GM18951 (cell line): ENCODE measurements around the gene LRP5.
"Not testable (repeated sequence)": the region's sequence is repeated elsewhere in the genome, so short reads cannot be mapped to it uniquely, and the experiment has no call there.

Source experiments
- POLR2A ChIP-seq: IDR thresholded peaks from 4 replicates; pipeline ENCODE4 v1.6.1; 2011; ENCODE audit warnings: mild to moderate bottlenecking; ENCODE audit not compliant: insufficient read length, insufficient read depth; ENCODE audit errors: extremely low read depth
- in situ Hi-C: fragments of 300-500 bp; cut with MboI; formaldehyde crosslinking; loops from one replicate; pipeline ENCODE4 v1.12.0; 2022; ENCODE audit warnings: low sequenced_read_pairs, mixed read lengths, inconsistent platforms; ENCODE audit not compliant: unreplicated experiment

Gene LRP5

DNA sequence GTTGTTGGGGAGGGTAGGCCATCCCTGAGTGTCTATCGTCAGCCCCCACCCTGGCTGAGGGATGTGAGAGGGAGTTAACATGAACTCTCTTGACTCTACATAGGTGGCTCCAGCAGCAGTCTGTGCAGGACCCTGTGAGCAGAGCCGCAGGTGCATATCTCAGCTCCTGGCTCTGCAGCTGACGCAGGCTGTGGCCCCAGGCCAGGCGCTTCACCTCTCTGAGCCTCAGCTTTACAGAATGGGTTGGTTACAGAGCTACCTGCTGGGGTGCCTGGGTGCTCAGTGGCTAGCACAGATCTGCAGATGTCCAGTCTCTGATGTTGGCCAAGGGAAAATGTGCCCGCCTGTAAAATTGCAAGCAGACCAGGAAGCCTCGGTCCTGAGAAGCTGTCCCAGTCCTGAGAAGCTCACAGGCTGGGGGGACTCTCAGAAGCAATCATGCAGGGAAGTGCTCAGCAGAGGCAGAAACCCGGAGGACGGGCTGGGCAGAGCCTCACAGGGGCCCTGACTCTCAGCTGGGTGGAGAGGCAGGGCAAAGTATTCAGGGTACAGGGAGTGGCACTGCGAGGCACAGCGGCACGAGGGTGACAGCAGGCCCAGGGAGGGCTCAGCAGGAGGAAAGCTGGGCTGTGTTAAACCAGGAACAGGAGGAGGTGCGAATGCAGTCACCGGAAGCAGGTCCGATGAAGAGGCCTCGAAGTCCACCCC is 15.9 kb upstream of the LRP5 start:
- in situ Hi-C loops: no loop called here

DNA sequence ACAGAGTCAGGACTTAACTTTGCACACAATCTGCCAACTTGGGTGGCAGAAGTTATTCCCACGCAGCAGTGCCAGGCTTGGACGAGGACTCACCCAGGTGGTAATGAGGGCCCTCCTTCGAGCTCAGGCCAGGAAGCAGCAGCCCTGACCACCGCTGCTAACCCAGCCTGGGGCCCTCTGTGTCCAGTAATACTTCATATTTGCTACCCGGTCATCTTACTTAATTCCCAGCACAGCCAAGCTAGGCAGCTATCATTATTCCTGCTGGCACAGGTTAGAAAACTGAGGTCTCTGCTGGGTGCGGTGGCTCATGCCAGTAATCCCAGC is 15.4 kb upstream of the LRP5 start:
- in situ Hi-C loops: no loop called here
- TF ChIP-seq POLR2A: no peak

More for the DNA sequence above, 15.9 kb upstream of the LRP5 start:
- TF ChIP-seq POLR2A: no peak

DNA sequence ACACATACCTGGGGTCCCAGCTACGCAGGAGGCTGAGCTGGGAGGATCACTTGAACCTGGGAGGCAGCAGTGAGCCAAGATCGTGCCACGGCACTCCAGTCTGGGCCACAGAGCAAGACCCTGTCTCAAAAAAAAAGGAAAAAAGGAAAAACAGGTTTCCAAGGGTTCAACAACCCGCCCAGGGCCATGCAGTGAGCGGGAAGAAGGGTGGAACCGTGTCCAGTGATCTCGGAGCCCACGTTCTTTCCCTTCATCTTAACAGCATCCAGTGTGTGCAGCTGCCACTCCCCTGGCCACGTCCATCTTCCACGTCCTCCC is 14.9 kb upstream of the LRP5 start:
- in situ Hi-C loops: no loop called here
- no peak for TF ChIP-seq POLR2A

DNA sequence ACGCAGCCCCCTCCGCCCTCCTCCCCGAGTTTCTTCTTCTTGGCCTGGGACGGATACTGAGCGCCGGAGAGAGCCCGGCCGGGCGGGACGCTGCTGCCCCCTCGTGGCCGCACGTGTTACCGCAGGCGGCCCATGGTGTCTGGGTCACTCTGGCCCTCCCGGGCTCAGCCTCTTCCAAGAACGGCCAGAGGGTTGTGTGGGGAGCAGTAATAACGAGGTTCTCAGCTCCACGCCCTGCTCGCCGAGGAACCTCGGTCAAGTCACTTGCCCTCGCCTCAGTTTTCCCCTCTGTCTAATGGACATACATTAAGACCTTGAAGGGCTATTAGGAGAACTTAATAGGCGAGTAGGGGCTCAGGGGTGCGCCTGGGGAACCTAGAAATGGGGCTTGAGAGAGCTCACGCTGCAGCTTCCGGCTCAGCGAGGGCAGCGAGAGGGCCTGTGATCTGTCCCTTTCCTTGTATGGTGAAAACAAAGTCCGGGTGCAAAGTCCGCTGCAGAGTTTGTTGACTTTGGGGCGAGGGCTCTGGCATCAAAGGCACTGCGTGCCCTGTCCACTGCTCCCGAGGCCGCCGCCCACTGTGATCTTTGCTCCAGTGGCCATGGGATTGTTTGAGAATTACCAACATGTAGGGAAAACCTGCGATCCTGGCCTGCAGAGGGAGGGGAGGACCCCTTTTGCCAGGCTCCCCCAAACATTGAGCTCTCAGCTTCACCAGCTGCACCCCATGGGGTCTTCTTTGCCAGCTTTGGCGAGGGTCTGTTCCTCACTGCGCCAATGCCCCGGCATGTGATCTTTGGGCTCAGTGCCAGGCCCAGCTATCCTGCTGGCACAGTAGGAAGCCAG is 14.4 kb upstream of the LRP5 start:
- TF ChIP-seq POLR2A: no peak
- in situ Hi-C loops: no loop called here

DNA sequence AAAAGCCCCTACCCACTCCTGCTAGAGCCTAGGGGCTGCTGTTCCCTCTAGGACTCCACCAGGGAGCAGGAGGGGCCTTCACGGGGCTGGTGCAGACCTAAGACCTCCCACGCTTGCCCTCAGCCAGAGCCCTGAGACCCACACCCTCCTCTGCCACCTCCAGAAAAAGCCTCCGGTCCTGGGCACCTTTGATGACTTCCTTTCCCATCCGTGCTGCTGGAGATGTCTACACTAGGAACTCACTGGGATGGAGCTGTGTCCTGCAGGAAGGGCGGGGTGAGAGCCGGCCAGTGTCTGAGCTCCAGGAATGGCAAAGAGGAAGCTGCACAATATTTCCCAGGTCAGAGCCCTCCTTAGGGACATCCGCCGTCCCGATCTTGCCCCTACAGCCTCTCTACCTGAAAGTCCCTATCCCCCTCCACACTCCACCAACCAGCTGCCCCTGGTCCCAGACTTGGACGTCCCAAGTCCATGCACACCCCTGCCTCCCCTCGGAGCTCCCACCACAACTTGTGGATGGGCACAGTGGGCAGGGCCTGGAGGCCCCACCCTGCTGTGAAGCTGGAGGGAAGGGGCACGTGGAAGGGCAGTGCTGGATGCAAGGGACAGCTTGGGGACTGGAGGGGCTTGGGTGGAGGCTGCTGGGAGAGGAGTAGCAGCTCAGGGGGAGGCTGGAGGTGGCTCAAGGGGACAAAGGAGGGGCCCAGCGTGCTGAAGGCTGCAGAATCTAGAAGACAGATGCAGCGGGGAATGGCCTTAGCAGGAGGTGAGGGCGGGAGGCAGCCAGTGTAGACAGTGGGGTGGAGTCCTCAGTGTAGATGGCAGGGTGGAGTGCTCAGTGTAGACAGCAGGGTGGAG is 13.5 kb upstream of the LRP5 start:
- in situ Hi-C loops: no loop called here

DNA sequence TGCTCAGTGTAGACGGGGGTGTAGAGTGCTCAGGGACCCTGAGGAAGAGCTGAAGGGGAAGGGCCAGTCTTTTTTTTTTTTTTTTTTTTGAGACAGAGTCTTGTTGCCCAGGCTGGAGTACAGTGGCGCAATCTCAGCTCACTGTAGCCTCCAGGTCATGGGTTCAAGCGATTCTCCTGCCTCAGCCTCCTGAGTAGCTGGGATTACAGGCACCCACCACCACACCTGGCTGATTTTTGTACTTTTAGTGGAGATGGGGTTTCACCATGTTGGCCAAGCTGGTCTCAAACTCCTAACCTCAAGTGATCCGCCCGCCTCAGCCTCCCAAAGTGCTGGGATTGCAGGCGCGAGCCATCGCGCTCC is 12.9 kb upstream of the LRP5 start:
- in situ Hi-C loops: not testable (repeated sequence)

More for the DNA sequence above, 13.5 kb upstream of the LRP5 start:
- TF ChIP-seq POLR2A: no peak

DNA sequence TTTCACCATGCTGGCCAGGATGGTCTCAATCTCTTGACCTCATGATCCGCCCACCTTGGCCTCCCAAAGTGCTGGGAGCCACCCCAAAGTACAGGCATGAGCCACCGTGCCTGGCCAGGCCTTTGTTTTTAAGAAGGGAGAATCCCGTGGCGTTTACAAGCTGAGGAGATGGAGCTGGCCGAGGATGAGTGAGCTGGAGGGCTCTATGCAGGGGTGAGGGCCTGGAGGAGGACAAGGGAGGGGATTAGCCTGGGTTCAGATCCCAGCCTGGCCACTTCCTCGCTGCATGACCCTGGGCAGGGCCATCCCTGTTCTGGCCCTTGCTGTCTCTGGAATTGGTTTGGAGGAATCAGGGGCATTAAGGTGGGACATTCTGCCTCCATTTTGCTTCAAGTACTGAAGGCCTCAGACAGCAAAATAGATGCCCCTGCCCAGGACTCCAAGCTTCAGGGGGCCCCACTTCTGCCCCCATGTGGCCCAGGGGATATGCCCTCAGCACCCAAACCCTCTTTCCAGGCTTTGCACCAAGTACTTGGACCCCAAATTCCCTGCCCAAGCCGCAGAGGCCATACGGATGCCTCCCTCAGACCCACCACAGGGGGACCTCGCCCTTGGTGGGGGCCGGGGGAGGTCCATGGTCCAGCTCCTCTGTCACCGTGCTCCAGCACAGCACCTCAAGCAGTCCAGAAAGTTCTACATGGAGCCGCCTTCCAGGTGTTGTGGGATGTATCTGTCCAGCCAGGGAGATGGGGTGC is 12.1 kb upstream of the LRP5 start:
- no peak for TF ChIP-seq POLR2A
- in situ Hi-C loops: loop anchor here (5.0 kb wide), 2 partner anchors 43 to 82 kb away; no protein-coding TSS in a partner anchor

DNA sequence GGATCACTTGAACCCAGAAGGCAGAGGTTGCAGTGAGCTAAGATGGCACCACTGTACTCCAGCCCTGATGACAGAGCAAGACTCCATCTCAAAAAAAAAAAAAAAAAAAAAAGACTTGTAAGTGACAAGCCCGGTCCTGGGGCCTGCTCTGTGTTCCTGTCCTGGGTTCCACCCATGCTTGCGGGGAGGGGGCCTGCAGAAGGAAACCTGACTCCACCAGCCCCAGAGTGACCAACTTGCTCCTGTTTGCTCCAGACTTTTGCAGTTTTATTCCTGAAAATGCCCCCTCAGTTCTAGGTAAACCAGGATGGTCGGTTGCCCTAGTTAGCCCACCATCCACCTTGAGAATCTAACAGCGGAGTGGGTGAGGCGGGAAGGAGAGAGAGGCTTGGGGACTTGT is 10.1 kb upstream of the LRP5 start:
- in situ Hi-C loops: loop anchor here (5.0 kb wide), 2 partner anchors 45 to 80 kb away; no protein-coding TSS in a partner anchor
- TF ChIP-seq POLR2A: no peak

DNA sequence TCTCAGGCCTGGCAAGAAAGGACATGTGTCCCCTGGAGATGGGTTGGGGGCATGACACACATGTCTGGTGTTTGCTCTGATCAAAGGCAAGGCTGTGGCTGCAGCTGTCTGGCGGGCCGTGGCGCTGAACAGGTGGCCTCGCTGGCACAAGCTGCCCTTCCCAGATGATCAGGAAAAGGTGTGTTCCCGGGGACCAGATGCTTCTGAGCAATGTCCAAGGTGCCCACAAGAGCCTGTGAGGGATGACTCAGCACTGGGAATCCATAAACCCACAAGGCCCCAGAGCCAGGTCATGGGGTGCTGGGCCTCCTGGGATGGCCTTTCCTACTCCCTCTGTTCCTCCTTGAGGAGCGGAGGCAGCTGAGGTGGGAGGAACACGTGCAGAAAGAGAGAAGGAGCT is 9.7 kb upstream of the LRP5 start:
- in situ Hi-C loops: loop anchor here (5.0 kb wide), 2 partner anchors 45 to 80 kb away; no protein-coding TSS in a partner anchor
- TF ChIP-seq POLR2A: no peak

DNA sequence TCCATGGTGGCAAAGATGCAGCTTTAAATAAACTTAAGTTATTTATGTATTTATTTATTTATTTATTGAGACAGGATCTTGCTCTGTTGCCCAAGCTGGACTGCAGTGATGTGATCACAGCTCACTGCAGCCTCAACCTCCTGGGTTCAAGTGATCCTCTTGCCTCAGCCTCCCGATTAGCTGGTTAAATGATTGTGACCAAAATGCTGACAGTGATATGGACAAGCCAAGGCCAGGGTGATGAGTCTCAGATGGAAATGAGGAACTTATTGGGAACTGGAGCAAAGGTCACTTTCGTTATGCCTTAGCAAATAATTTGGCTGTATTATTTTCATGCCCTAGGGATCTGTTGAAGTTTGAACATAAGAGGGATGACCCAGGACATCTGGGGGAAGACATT is 9.3 kb upstream of the LRP5 start:
- no peak for TF ChIP-seq POLR2A
- in situ Hi-C loops: loop anchor here (5.0 kb wide), 2 partner anchors 46 to 79 kb away; no protein-coding TSS in a partner anchor

DNA sequence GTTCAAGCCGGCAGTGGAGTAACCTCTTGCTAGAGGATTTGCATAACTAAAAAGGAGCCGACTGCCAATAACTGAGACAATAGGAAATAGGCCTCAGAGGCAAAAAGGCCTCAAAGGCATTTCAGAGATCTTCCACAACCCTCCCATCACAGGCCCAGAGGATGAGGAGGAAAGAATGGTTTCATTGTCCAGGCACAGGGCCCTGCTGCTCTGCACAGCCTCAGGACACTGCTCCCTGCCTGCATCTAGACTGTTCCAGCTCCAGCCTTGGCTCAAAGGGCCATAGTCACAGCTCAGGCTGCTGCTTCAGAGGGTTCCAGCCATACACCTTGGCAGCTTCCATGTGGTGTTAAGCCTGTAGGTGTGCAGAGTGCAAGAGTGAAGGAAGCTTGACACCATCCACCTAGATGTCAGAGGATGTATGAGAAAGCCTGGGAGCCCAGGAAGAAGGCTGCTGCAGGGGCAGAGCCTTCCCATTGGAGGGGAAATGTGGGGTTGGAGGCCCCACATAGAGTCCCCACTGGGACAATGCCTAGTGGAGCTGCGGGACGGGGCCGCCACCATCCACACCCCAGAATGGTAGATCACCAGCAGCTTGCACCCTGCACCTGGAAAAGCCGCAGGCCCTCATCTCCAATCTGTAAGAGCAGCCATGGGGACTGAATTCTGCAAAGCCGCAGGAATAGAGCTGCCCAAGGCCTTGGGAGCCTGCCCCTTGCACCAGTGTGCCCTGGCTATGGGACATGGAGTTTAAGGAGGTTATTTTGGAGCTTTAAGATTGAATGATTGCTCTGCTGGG is 8.2 kb upstream of the LRP5 start:
- no peak for TF ChIP-seq POLR2A
- in situ Hi-C loops: loop anchor here (5.0 kb wide), 2 partner anchors 47 to 78 kb away; no protein-coding TSS in a partner anchor

DNA sequence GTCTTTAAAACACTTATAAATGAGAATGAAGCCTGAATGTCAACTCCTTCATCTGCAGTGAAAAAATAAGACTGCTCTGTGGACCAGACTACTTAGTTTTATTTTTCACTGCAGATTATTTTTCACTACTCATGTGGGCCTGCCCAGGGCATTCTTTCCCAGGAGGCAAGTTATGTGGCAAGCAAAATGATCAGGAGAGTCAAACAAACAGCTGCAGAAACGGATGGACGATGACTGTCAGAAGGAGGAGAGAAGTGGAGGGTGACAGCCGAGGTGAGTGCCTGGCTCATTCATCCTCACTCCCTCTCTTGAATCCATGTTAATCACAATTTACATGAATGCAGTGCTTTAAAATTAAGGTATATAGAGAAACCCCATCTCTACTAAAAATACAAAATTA is 5.8 kb upstream of the LRP5 start:
- no peak for TF ChIP-seq POLR2A
- in situ Hi-C loops: no loop called here
